Amniotic stem cell (primary cell): ENCODE data around the gene COG5.
A peak's percentile ranks its signal among the peaks of the same experiment; 100 is the strongest.

Experiments
- DNase-seq: peaks from one replicate; lab custom pipeline; 2025; lab: John Stamatoyannopoulos, UW

The COG5 gene

DNA sequence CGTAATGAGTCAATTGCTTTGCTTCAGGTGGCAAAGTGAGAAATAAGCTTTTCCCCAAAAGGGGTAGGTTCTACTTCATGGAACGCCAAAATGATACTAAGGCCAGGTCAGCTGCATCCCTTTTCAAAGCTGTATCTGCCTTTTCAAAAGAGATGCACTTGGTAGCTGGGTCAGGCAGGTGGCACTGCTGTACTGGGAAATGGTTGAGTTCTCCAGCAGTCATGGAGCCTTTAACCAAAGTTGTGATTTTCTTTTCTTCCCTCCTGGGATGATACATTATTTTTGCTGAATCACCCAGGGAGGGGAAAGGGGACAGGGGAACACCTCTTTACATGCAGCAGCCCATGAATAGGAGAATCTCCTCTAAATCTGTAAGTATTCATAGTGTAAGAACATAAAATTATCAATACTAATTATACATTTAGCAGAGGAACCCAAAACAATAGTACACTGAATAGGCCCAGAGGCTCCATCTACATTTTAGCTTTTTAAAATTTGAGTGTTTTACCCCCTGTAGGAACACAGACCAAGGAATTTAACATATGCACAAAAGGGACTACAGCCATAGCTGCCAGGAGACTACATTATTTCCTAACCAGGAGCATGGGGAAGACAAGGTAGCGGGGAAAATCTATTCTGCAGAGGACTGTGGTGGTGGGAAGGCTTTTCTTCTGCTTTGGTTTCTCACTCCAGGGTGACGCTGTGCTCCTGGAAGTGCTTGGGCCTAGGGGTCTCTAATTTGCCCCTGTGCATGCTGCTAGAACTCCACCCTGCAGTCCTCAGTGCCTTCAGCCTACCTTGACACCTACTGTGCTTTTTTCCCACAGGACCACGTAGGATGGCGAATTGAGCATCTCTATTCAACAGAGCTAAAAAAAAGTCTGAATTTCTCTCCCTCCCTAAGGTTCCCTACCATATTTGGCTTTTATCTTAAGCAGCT lies 100.3 kb downstream of the COG5 start:
- peak; percentile 39 for DNase-seq

DNA sequence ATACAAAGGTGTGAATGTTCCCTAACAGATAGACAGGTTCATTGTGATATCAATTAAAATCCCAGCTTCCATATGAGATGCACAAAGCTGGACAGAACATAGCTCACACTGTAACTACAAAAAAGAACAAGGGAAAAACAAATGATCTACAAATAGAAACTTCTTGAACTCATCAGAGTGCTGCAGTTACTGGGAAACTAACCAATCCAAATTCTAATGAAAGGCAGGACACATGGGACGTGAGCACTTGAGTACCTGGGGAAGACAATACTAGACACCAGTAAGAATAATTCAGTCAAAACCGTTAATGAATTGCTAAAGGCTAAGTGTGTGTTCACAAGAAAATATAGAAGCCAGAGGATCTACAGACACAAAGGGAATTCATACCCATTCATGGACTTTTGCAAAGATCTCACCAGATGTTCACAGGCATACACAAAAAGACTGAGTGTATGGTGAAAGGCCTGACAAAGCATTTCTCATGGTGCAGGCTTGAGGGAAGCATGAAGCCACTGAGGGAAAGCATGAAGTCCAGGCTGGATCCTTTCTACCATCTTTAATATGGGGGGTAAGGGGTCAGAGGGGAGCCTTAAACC lies 101.7 kb downstream of the COG5 start:
- no peak for DNase-seq

DNA sequence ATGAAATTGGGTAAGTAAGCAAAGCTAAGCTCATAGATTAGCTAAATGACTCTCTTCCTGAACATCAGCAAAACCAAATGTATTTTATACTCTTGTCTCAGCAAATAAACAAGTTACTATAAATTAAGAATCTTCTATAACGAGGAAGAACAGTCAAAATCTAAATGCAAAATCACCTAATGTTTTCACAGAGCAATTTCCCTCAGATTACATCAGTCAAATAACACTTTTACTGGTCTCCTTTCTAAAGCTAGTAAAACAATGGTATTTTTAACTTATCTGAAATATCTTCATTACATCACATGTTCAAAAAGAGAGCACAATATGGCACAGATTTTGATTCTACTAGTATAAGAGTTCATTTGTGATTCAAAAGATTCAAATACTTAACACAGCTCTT lies 110.3 kb downstream of the COG5 start:
- no peak for DNase-seq

DNA sequence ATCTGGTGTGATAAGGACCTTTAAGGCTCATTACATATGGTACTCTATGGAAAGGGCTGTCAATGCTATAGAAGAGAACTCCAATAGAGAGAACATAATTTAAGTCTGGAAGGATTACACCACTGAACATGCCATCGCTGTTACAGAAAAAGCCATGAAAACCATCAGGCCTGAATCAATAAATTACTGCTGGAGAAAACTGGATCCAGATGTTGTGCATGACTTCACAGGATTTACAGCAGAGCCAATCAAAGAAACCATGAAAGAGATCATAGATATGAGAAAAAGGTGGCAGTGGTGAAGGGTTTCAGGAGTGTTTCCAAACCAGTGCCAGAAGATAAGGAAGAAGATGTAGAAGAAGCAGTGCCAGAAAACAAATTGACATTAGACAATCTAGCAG lies 112.8 kb downstream of the COG5 start:
- no peak for DNase-seq

DNA sequence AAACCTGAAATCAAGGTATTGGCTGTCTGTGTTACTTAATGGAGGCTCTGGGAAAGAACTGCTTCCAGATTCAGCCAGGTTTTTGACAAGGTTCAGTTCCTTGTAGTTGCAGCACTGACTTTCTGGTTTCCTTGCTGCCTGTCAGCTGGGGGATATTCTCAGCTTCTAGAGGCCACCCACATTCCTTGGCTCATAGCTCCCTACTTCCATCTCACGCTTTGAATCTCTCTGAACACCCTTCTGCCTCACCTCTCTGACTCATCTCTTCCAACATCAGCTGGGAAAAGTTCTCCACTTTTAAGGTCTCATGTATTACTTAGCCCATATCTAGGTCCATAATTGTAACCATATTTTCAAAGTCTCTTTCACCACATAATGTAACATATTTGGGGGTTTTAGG lies 116.7 kb downstream of the COG5 start:
- DNase-seq = no peak

DNA sequence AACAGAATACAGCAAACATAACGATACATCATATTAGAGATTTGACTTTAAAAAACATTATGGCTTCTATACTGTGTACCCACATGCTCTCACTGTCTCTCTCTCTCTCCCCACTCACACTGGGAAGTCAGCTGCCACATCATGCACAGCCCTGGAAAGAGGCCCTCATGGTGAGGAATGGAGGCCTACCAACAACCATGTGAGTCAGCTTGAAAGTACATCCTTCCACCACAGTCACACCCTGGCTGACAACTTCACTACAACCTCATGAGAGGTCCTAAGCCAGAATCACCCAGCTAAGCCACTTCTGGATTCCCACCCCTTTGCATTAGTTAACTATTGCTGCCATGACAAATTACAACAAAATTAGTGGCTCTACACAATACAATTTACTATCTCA lies 117.2 kb downstream of the COG5 start:
- DNase-seq = no peak

DNA sequence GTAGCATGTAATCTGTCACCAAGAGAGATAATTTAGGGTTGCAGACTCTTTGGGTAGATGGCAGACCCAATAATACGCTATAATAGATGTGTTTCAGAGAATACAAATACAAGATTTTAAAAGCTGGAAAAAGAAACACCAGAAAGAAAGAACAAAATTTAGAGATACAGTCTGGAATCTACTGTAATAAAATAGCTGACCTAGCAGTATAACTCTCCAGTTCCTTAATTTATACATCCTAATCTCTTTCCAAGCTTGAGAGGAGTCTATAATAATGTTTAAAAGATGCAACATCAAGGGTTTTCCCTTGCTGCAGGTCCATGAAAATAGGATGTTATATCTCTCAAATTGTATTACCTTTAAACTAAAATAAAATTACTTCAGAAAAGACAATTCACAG lies 121.0 kb downstream of the COG5 start:
- DNase-seq = no peak

DNA sequence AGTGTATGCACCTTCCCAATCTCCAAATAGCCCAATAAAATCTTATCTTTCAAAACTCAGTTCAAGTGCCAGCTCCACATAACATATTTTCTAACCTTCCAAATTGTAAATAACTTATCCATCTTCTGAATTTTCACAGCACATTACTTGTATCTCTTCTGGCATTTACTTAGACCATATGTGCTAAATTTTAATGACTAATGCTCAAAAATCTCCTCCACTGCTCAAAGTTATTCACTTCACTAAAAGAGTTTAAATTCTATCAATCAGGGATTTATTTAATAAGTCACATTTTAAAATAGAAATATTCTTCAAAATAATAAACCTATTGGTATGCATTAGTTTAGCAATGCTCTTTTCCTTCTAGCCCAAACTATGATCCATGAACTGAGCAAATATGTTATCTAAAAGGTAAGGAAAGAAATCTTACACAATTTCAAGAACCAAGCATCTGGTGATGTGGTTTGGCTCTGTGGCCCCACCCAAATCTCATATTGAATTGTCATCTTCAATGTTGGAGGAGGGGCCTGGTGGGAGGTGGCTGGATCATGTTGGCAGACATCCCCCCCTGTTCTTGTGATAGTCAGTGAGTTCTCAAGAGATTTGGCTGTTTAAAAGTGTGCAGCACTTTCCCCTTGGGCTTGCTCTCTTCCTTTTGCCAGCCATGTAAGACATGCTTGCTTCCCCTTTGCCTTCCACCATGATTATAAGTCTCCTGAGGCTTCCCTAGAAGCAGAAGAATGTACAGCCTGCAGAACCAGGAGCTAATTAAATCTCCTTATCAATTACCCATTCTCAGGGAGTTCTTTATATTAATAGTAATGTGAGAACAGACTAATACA lies 121.9 kb downstream of the COG5 start:
- no peak for DNase-seq

DNA sequence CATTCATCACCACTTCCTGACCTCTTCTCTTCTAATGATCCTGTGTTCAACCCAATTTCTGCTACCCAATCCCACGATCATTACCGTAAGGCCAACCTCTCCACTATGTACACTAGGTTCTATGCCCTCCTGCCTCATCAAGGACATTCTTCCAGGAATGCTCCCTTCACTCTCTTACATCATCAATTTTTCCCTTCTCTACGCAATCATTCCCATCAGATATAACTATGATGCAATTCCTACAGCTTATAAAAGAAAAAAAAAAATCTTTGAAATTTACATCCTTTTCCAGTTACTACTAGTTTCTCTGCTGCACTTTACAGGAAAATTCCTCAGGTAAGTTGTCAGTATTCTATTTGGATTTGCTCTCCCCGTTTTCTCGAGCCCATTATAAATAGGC lies 124.7 kb downstream of the COG5 start:
- DNase-seq = no peak

DNA sequence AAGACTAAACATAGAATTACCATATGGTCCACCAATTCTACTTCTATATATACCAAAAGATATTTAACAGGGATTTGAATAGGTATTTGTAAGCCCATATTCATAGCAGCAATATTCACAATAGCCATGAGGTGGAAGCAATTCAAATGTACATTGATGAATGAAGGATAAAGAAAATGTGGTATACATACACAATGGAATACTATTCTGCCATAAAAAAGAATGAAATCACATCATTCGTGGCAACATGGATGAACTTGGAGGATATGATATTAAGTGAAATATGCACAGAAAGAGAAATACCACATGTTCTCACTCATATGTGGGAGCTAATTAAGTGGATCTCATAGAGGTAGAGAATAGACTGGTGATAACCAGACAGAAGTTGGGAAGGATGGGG lies 128.0 kb downstream of the COG5 start:
- DNase-seq = no peak

DNA sequence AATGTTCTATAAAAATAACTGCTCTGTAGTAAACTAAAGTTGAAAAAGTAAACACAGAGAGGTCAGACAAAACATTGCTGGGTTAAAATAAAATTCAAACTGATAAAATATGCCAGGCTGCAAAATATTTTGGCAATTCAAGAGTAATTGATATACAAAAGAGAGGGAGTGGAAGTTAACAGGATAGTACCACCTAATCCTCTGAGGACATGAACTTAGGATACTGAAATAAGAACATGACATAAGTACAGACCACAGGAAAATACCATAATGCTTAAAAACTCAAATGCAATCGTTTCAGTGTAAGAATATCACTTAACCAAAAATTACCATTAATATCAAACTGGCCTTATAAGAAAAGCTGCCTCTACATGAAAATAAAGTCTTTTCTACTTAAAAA lies 131.5 kb downstream of the COG5 start:
- DNase-seq = no peak

DNA sequence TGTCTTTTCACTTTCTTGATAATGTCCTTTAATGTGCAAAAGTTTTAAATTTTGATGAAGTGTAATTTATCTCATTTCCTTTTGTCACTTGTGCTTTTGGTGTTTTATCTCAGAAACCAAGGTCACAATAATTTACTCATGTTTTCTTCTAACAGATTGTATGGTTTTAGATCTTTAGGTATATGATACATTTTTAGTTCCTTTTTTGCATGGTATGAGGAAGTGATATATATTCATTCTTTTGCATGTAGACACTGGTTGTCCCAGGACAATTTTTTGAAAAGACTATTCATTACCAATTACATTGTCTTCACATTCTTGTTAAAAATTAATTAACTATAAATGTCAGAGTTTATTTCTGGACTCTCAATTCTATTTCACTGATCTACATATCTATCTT lies 133.7 kb downstream of the COG5 start:
- no peak for DNase-seq

DNA sequence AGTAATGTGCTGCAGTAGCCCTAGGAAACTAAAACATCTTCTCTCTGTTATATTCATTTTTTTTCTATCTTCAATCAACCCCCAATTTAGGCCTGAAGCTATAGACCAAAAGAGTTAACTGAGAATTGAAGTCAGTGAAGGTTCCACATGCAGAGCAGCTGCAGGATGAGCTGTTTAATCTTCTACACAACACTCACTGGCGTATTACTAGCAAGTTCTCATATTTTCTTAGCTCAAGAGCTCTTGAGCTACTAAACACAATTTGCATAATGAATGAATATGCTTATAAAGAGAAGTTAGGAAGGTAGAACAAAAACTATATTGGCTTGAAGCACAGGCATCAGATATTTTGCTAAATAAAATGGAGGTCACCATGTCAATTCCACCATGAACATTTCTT lies 135.1 kb downstream of the COG5 start:
- DNase-seq = no peak

DNA sequence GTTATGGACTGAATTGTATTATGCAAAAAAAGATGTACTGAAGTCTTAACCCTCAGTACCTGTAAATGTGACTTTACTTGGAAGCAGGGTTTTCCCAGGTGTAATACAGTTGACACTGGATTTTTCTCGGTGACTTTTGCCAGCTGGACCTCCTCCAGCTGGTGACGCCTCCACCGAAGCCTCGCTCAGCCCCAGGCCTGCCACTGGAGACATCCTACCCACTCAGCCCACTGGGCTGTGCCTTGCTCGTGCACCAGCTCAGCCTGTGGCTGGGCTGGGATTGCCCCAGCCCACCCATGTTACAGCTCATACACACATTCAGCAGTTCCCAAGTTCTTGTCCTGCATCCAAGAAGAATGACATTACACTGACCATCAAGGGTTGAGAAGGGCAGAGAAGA lies 136.3 kb downstream of the COG5 start:
- no peak for DNase-seq

DNA sequence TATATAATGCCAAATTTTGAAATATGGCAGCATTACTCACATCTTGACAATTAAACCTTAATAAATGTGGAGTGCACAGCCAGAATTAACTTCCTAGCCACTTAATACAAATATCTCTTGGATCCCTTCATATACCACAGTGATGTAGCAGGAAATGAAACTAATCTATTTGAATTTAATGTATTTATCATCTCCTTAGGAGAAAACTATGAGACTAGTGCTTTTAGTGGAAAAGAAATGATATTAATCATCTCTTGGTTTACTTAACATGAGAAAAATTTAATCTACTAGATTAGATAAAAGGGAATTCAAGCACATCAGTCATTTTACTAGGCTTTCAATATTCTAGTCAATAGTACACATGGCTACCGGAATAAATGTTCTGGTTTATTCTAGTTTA lies 149.5 kb downstream of the COG5 start:
- no peak for DNase-seq

DNA sequence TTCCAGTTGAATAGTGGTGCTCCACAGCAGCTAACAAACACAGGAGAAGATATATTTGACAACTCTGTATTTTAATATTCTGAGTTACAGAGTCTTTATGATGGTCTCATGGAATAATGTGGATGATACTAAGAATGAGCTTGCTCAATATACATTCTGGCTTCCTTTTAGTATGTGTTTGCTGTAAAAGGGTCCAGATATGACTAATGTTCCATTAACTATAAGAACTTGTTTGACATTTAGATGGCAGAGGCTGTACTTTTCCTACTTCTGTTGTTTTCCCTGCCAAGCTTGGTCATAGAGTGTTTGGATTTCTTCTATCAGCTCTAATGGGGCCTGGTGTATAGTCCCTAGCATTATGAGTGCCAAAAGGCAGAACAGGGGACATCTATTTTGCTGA lies 155.4 kb downstream of the COG5 start:
- DNase-seq = no peak

DNA sequence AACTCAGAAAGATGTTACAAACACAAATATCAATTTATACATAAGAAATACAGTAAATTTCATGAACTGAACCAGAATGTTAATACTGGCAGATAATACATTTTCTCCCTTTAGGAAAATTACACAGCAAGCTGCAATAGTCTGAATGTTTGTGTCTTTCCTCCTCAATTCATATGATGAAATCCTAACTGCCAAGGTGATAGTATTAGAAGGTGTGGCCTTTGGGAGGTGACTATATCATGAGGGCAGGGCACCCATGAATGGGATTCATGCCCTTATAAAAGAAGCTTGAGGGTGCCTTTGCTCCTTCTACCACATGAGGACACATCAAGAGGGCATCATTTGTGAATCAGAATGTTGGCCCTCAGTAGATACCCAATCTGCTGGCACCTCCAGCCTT lies 158.2 kb downstream of the COG5 start:
- DNase-seq = no peak

DNA sequence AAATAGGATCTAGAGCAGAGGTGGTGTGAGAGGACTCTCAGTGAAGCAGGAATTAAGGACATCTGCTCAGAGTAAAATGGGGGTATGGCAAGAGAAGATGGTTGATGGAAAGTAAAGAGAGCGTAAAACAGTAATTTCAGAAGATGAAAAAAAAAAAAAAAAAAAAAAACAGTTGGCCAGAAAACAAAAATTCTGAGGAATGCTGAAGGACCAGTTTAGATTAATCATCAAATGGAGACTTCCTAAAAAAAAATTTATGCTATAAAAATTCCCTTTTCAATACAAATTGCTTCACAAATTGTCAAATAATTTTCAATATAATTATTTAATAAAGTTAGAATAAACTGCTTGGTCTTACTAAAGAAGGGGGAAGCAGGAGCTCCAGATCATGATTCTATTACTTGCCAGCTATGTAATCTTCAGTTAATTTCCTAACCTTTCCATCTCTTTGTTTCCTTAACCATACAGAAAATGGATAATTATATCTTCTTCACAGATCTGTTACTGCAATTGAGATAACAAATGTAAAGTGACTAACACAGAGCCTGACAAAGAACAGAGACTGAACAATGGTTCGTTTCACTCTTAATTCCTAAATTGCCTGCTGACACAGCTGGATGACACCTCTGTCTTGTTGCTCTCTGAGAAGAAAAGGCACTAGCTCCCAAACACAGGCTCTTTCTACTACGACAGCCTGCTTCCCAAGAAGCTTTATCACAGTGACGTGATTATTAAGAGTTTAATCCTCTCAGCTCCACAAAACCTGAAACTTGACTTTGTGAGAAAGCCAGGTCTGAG lies 158.8 kb downstream of the COG5 start:
- DNase-seq = no peak

DNA sequence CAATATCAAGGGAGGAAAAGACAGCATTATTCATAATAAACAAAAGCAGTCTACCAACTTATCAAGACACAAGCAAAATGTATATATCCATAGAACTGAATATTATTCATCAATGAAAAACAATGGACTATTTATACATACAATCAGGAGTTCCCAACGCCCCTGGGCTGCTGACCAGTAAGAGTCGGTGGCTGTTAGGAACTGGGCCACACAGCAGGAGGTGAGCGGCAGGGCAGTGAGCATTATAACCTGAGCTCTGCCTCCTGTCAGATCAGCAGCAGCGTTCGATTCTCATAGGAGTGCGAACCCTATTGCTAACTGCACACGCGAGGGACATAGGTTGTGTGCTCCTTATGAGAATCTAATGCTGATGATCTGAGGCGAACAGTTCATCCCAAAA lies 165.6 kb downstream of the COG5 start:
- DNase-seq = no peak

DNA sequence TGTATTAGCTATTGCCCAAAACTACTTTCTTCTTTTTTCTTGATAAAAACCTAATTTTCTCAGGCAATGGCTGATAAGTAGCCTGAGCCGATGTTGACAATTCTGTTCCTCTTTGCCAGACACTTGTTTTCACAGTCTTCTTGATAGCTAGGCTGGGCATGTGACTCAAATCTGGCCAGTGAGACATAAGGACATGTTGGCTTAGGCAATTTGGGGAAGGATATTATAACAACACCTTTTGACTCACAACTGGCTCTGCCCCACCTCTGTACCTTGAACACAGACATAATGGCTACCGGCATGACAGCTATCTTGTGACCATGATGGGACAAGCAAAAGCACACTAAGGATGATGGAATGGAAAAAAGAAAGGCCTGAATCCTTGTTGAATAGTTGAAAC lies 166.7 kb downstream of the COG5 start:
- DNase-seq = no peak

DNA sequence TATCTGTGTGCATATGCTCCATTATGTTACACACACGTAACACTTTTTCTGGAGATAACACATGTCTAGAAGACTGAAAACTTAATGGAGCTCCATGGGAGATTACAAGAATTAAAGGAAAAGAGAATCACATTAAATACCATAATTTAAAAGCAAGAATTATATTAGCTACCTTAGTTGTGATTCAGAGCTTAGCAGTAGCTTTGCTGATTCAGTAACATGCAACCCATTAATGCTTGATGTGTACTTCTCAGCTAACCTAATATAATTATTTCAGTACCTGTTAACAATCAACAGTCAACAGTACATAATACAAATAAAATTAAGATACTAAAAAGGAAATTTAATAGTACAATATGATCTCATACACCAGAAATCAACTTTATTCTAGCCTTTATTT lies 167.6 kb downstream of the COG5 start:
- no peak for DNase-seq

DNA sequence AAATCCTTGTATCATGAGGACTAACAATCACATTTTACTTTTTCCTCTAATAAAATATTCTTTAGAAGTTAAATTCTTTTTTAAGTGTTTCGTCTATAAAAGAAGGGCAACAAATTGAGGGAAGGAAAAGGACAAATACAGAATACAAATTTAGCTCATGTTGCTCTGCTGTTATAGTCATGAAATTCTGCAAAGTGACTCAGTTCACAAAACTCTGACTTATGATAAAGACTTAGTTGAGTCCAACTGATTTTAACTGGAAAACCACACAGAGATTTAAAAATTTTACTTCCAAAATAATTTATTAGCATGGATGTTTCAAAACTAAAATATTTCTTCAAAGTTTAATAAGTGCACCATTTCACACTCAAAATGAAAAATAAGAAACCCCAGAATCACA lies 168.9 kb downstream of the COG5 start:
- DNase-seq = no peak
